Measurements from ENCODE around the gene UBFD1. TPM values are rescaled to one million over a fixed set of nuclear protein-coding genes. Genes with fewer than 3 reads are reported as not detected.

UBFD1 gene
- total RNA-seq, 3 donors from 2014 or later, result 59.0 to 90.6 (median 65.2) TPM

- TF ChIP-seq POLR2AphosphoS5 (IDR thresholded peaks at IDR 0.05) (no peak), POLR2A (IDR thresholded peaks at IDR 0.05) (no peak), CTCF (IDR thresholded peaks at IDR 0.05) (no peak)
- no peak overlapping the region for H3K27ac ChIP-seq
- no peak for DNase-seq (ENCODE audit: low spot score in 2 of 2)
- H3K36me3 ChIP-seq, result no peaks in the 10 kb centered on the region
- H3K4me1 ChIP-seq, result no peaks in the 10 kb centered on the region
- no peaks in the 10 kb centered on the region for H3K9me3 ChIP-seq
- intact Hi-C loops (cut with DNase I; ENCODE audit: low total_unique reads), result no loop called here
- no peak overlapping the region for H3K4me3 ChIP-seq
- H3K27me3 ChIP-seq, result no peaks in the 10 kb centered on the region
These were observed 36.3 kb upstream of the UBFD1 start for GRCh38 chr16:23521037-23521743.

- H3K36me3 ChIP-seq, result no peaks in the 10 kb centered on the region
- no peak for TF ChIP-seq POLR2A (IDR thresholded peaks at IDR 0.05)
- TF ChIP-seq POLR2AphosphoS5 (IDR thresholded peaks at IDR 0.05), result no peak
- no peak for TF ChIP-seq CTCF (IDR thresholded peaks at IDR 0.05)
- DNase-seq (ENCODE audit: low spot score in 2 of 2), result no peak
- no peaks in the 10 kb centered on the region for H3K4me1 ChIP-seq
- no peak overlapping the region for H3K4me3 ChIP-seq
- no peaks in the 10 kb centered on the region for H3K27me3 ChIP-seq
- no peaks in the 10 kb centered on the region for H3K9me3 ChIP-seq
- intact Hi-C loops (cut with DNase I; ENCODE audit: low total_unique reads), result loop anchor here (2.0 kb wide), 1 partner anchor 47 kb away; no protein-coding TSS in a partner anchor
- H3K27ac ChIP-seq, result no peak overlapping the region
These were observed 35.6 kb upstream of the UBFD1 start for GRCh38 chr16:23521965-23522364.

GRCh38 chr16:23523321-23523720 is 34.2 kb upstream of the UBFD1 start:
- no peaks in the 10 kb centered on the region for H3K4me1 ChIP-seq
- no peaks in the 10 kb centered on the region for H3K36me3 ChIP-seq
- no peak overlapping the region for H3K27ac ChIP-seq
- H3K9me3 ChIP-seq, result no peaks in the 10 kb centered on the region
- no peak overlapping the region for H3K4me3 ChIP-seq
- intact Hi-C loops (cut with DNase I; ENCODE audit: low total_unique reads), result loop anchor here (2.0 kb wide), 1 partner anchor 45 kb away; no protein-coding TSS in a partner anchor
- DNase-seq (ENCODE audit: low spot score in 2 of 2), result no peak
- TF ChIP-seq POLR2AphosphoS5 (IDR thresholded peaks at IDR 0.05), result no peak
- TF ChIP-seq POLR2A (IDR thresholded peaks at IDR 0.05), result no peak
- TF ChIP-seq CTCF (IDR thresholded peaks at IDR 0.05), result no peak
- H3K27me3 ChIP-seq, result no peaks in the 10 kb centered on the region

- intact Hi-C loops (cut with DNase I; ENCODE audit: low total_unique reads), result loop anchor here (2.0 kb wide), 1 partner anchor 45 kb away; no protein-coding TSS in a partner anchor
- Histone ChIP-seq H3K27me3 (no peaks in the 10 kb centered on the region), H3K9me3 (no peaks in the 10 kb centered on the region), H3K27ac (no peak overlapping the region), H3K4me3 (no peak overlapping the region), H3K4me1 (no peaks in the 10 kb centered on the region), H3K36me3 (no peaks in the 10 kb centered on the region)
- TF ChIP-seq POLR2A (IDR thresholded peaks at IDR 0.05), result no peak
- no peak for TF ChIP-seq CTCF (IDR thresholded peaks at IDR 0.05)
- TF ChIP-seq POLR2AphosphoS5 (IDR thresholded peaks at IDR 0.05), result no peak
- DNase-seq (ENCODE audit: low spot score in 2 of 2), result no peak
These were observed 33.6 kb upstream of the UBFD1 start for GRCh38 chr16:23523876-23524385.

GRCh38 chr16:23524886-23525285 is 32.6 kb upstream of the UBFD1 start:
- Histone ChIP-seq H3K9me3 (no peaks in the 10 kb centered on the region), H3K27me3 (no peaks in the 10 kb centered on the region), H3K27ac (no peak overlapping the region), H3K4me1 (no peaks in the 10 kb centered on the region), H3K4me3 (no peak overlapping the region), H3K36me3 (no peaks in the 10 kb centered on the region)
- TF ChIP-seq CTCF (IDR thresholded peaks at IDR 0.05), result no peak
- no peak for TF ChIP-seq POLR2AphosphoS5 (IDR thresholded peaks at IDR 0.05)
- no peak for TF ChIP-seq POLR2A (IDR thresholded peaks at IDR 0.05)
- intact Hi-C loops (cut with DNase I; ENCODE audit: low total_unique reads), result no loop called here
- no peak for DNase-seq (ENCODE audit: low spot score in 2 of 2)
